Fibroblast of the aortic adventitia (primary cell): ENCODE data around the gene FAM186B. TPM values are rescaled to one million over a fixed set of nuclear protein-coding genes. Genes with fewer than 3 reads are reported as not detected.

ENCODE experiments used
- DNase-seq: peaks from one replicate; pipeline ENCODE4 v3.0.0-alpha.2; 2010; ENCODE audit warnings: low read depth
- H3K4me3 ChIP-seq: 2 replicates; pipeline ENCODE4 v1.5.1; 2011; ENCODE audit warnings: low read depth, mild to moderate bottlenecking, control low read depth, low read length, moderate library complexity
- total RNA-seq: library from RNA; depleted of rRNA; stranded (reverse); fragments of >200 nt; gene quantifications from 2 replicates; pipeline ENCODE4 v1.2.3, GENCODE V29; 2012; ENCODE audit warnings: low replicate concordance
- TF ChIP-seq, protein P1 (sequence below): IDR thresholded peaks from 2 replicates; pipeline ENCODE4 v1.5.1; 2011; ENCODE audit warnings: mild to moderate bottlenecking, low read length, control low read depth, inconsistent platforms; ENCODE audit not compliant: insufficient read depth

Gene FAM186B
- total RNA-seq, 1 donor: 0.45 TPM

DNA sequence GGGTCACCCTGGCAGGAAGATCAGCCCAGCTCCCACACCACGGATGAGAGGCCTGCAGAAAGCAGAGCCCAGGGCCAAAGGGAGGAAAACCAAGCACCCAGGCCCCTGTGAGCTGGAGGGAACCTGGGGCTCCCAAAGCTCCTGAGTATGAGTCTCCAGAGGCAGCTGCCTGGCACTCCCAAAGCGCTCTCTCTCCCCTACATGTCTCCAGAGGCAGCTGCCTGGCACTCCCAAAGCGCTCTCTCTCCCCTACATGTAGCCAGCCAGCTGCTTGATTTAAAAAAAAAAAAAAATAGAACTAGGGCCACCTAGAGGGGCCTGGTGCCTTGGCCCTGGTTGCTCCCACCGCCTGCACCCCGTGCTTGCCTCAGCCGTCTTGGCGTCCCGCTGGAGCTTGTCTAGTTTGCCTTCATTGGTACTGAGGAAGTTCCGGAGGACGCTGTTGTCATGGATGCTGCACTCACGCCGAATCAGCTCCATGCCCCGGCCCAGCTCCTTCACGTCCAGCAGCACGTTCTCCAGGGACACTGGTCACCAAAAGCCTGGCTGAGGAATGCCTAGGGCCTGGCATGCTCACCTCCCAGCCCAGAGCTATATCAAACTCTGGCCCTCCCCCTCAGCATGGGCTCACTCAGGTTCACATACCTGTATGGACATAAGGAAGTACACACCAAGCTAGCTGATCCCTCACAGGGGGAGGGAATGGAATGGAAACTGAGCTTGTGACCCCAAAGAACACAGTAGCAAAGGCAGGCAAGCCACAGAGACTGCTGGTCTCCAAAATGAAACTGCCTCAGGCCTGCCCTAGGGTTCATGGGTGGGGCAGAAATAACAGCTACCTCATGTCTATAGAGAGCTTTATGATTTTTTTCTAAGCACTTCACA, 42.6 kb upstream of the FAM186B start:
- no peak overlapping the region for H3K4me3 ChIP-seq
- no peak for DNase-seq
- TF ChIP-seq, protein P1, sequence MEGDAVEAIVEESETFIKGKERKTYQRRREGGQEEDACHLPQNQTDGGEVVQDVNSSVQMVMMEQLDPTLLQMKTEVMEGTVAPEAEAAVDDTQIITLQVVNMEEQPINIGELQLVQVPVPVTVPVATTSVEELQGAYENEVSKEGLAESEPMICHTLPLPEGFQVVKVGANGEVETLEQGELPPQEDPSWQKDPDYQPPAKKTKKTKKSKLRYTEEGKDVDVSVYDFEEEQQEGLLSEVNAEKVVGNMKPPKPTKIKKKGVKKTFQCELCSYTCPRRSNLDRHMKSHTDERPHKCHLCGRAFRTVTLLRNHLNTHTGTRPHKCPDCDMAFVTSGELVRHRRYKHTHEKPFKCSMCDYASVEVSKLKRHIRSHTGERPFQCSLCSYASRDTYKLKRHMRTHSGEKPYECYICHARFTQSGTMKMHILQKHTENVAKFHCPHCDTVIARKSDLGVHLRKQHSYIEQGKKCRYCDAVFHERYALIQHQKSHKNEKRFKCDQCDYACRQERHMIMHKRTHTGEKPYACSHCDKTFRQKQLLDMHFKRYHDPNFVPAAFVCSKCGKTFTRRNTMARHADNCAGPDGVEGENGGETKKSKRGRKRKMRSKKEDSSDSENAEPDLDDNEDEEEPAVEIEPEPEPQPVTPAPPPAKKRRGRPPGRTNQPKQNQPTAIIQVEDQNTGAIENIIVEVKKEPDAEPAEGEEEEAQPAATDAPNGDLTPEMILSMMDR: no peak

DNA sequence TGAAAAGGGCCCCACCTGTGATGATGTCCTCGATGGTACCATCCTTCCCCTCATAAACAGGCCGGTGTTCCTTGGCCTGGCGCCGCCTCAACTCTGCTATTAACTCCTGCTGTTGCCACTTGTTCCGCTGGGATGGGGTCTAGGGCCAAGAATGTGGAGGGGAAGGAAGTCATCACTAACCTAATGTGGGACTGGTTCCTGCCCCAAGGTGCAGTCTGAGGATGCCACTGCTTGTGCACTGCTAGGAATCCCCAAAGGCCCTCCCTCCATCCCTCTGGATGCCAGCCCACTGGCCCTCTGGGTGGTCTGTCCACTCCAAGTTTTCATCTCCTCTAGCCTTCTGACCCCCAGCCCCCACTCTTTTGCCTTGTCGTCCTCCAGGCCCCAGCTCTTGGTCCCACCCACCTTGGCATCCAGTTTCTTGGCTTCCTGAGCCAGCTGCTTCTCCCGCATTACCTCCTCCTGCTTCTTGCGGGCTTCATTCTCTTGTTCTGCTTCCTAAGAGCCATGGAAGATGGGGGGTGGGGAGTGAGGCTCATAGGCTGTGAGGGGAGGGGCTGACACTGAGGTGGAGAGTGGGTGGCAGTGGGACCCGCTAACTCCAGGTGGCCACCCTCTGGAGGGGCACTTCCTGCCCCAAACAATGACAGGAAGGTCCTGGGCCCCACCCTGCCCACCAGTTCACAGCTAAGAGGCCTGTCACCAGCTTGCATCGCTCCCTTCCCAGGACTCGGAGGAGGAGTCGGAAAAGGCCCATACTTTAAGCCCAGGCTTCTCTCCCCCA, 41.6 kb upstream of the FAM186B start:
- peak; percentile 18 for DNase-seq
- TF ChIP-seq, protein P1: no peak
- no peak overlapping the region for H3K4me3 ChIP-seq

DNA sequence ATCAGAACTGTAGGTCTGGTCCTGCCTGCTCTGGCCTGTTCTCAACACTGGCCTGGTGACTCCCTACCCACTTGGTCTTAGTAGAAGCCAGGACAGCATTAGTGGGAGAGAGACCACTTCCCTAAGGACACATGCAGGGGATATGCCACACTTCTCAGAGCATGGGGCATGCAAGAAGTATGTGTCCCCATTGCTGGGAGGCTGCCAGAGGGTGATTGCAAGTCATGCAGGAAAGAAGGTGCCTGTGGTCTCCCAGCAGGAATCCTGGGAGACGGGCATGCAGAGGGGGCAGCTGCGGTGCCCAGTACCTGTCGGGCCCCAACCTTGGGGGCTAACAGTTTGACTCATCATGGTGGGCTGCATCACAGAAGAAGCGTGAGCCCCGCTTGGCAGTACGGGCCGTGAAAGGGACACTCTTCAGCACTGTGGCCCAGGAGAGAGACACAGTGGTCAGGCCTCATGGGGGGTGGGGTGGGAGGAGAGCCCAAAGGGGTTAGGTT, 40.9 kb upstream of the FAM186B start:
- H3K4me3 ChIP-seq: no peak overlapping the region
- TF ChIP-seq, protein P1: no peak
- DNase-seq: no peak

DNA sequence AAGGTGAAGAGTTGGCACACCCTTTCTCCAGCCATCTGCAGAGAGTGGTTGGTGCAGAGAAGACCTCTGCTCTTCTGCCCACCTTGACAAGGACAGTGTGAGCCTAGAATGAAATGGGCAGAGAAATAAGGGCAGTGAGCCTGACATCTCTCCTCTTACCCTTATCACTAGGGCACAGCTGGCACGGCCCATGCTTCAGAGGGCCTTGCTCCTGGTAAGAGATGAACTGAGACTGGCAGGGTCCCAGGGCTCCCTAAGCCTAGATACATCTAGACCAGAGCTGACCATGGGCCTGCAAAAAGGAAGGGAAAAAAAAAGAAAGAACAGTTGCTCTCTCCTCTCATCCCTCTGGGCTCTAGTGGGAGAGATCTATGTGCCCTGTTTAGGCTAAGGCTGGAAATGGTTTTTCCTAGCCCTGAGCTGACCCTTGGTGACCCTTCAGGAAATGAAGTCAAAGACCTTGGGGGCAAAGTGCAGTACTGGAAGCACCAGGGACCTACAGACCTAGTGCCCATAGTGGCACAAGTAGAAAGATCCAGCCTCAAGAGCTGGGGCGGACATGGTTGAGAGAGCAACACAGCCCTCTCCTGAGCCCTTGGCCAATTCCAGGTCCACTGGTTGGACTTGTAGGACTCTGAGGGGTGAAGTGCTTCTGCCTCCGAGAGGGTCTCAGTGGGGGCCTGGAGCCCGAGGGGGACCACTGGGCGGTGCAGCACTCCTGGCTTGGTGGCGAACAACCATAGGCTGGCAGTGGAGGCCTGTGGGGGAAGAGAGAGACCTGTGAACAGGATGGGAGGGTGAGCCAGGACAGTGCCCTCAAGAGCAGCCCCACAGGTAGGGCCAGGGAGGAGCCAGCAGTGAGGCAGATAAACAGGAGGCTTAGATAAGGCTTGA, 40.0 kb upstream of the FAM186B start:
- TF ChIP-seq, protein P1: no peak
- H3K4me3 ChIP-seq: no peak overlapping the region
- no peak for DNase-seq

DNA sequence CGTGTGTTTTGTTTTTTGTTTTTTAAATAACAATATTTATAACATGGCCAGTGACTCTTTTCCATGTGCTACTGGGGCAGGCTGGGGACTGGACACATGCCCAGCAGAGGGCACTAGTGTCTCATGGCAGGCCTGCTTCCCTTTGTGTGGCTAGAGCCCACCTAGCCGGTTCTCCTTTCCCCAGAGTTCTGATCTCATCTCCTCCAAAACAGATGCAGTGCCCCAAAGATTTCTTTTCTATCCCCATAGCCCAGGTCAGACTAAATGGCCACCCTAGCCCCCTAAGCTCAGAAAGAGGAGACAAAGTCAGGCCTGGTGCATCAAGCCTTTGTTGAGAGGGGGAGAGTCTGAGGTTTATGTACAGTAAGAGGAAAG, 39.2 kb upstream of the FAM186B start:
- TF ChIP-seq, protein P1: peak; percentile 97
- H3K4me3 ChIP-seq: no peak overlapping the region
- DNase-seq: peak; percentile 80

DNA sequence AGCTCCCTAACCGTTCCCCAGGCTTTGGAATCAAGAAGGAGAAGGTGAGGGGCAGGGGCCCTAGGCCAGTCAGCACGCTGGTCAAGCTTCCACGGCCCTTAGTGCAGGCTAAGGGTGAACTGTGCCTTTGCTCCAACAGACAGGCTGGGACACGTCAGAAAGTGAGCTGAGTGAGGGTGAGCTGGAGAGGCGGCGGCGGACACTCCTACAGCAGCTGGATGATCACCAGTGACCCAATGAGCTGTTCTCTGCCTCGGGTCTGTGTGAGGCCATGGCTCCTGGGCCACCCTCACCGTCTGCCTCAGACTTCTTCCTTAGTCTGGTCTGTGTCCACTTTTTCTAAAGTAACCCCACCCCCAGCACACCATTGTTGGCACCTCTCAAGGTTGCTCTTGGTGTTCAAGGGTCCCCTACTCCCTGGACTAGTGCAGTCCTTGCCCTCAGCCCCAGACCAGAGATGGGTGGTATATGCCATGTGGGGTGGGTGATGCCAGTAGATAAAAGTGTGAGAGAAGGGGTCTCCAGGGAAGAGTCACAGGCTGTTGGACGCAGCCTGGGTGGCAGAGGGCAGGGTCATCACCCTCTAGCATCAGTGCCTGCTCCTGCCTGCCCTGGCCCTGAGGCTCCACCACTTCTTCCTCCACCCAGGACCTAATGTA, 38.7 kb upstream of the FAM186B start:
- no peak overlapping the region for H3K4me3 ChIP-seq
- DNase-seq: no peak
- TF ChIP-seq, protein P1: no peak
